Transverse colon (tissue), 4 donors: Measurements from ENCODE around the gene ETFBKMT. TPM values are rescaled to one million over a fixed set of nuclear protein-coding genes. Genes with fewer than 3 reads are reported as not detected.

Experiments
- DNase-seq: peaks from one replicate; pipeline ENCODE4 v3.0.0-alpha.2; 2019
- H3K27ac ChIP-seq, 4 donors: fragments of 200-600 bp; sonication (generic); 2 replicates each; pipeline ENCODE4 v1.5.1; 2016 to 2018; ENCODE audit warnings: inconsistent platforms in 4 of 4
- H3K27me3 ChIP-seq: fragments of 200-600 bp; sonication (generic); 2 replicates; pipeline ENCODE4 v1.5.1; 2017; ENCODE audit warnings: inconsistent platforms
- H3K36me3 ChIP-seq, 4 donors: fragments of 200-600 bp; sonication (generic); 2 replicates each; pipeline ENCODE4 v1.5.1; 2017 to 2019; ENCODE audit warnings: inconsistent platforms in 4 of 4
- H3K4me1 ChIP-seq, 4 donors: fragments of 200-600 bp; sonication (generic); 2 replicates each; pipeline ENCODE4 v1.5.1; 2017 to 2020; ENCODE audit warnings: inconsistent platforms in 4 of 4
- H3K4me3 ChIP-seq, 4 donors: fragments of 200-600 bp; sonication (generic); 1 replicate in 1 of 4; 2 replicates in 3 of 4; pipeline versions ENCODE4 v1.5.1 to v1.6.1; 2017 to 2019; ENCODE audit warnings: inconsistent platforms in 4 of 4
- H3K9me3 ChIP-seq, 2 donors: fragments of 200-600 bp; sonication (generic); 2 replicates each; pipeline ENCODE4 v1.5.1; 2017 to 2019; ENCODE audit warnings: inconsistent platforms in 2 of 2
- CTCF ChIP-seq, 5 experiments: fragments of 200-600 bp in 3 of 5; fragments of 450-650 bp in 2 of 5; sonication (generic) in 3 of 5; IDR thresholded peaks; 1 replicate in 2 of 5; 2 replicates in 3 of 5; pipeline ENCODE4 v1.5.1; 2016 to 2017; ENCODE audit warnings: antibody characterized with exemption in 5 of 5, inconsistent platforms in 3 of 5, mild to moderate bottlenecking in 2 of 5, moderate library complexity in 1 of 5
- EP300 ChIP-seq: sonication (generic); formaldehyde crosslinking; IDR thresholded peaks from one replicate; pipeline ENCODE4 v1.6.1; 2017; ENCODE audit warnings: antibody characterized with exemption, low read depth
- POLR2A ChIP-seq: fragments of 450-650 bp; IDR thresholded peaks from one replicate; pipeline ENCODE4 v1.6.1; 2016; ENCODE audit warnings: antibody characterized with exemption, mild to moderate bottlenecking, moderate library complexity
- POLR2AphosphoS5 ChIP-seq, 3 donors: sonication (generic); formaldehyde crosslinking; IDR thresholded peaks; one replicate each; pipeline ENCODE4 v1.6.1; 2016; ENCODE audit warnings: antibody characterized with exemption in 3 of 3
- WGBS, 2 donors: methylation state at CpG; one replicate each; pipeline ENCODE4 v1.1.5; 2018; ENCODE audit warnings: low coverage in 1 of 2; 5-methylcytosine and 5-hydroxymethylcytosine counted together
- in situ Hi-C, 4 donors: fragments of 200-750 bp; cut with MboI; loops; one replicate each; pipeline versions ENCODE4 v1.15.0 to v1.15.1; 2017; ENCODE audit warnings: low sequenced_read_pairs in 3 of 4, low pct_ligation_motif_present in 1 of 4, low pct_unique_long_range_greater_than_20kb in 1 of 4
- intact Hi-C: fragments of 100-400 bp; cut with DNase I; formaldehyde crosslinking; loops from one replicate; pipeline ENCODE4 v1.15.1; 2023; ENCODE audit warnings: low total_unique reads
- total RNA-seq, 4 donors: library from RNA; depleted of rRNA; stranded (reverse); fragments of >200 nt; gene quantifications; one replicate each; pipeline ENCODE4 v1.1.0, GENCODE V29; 2016

Gene ETFBKMT
- total RNA-seq, 4 donors from 2014 or later, result 0.40 to 3.8 (median 3.1) TPM

- 88% methylated on average over 2 of the region's 2 CpGs; no CpG with 5 or more reads in 1 of the 2 donors for whole genome bisulfite sequencing, 2 donors
These were observed 63.1 kb downstream of the ETFBKMT start for GRCh38 chr12:31722580-31722979.

More at GRCh38 chr12:31722580-31722979, 63.1 kb downstream of the ETFBKMT start:
- Histone ChIP-seq H3K27me3 (no peaks in the 10 kb centered on the region), H3K4me3 (no peak overlapping the region), H3K36me3 (no peaks in the 10 kb centered on the region), H3K27ac (no peak overlapping the region), H3K4me1 (peaks cover 0 to 8% (median 1%) of the 10 kb centered on the region in 4 donors), H3K9me3 (no peaks in the 10 kb centered on the region)
- TF ChIP-seq CTCF (IDR thresholded peaks at IDR 0.05) (no peak), POLR2AphosphoS5 (IDR thresholded peaks at IDR 0.05) (no peak), POLR2A (no peak), EP300 (no peak)
- in situ Hi-C loops (no loop called here), intact Hi-C loops (loop anchor here (10.0 kb wide), 1 partner anchor 68 kb away; the partner anchor contains the start of gene ETFBKMT)
- no peak for DNase-seq

Other genes starting within 250 kb of the ETFBKMT start
- gene DENND5B, start 68.6 kb upstream of the ETFBKMT start, total RNA-seq, result 10 to 100 TPM in 3 of 4 donors, 1 to 10 TPM in 1; 4.4 to 25.1 (median 16.3) TPM
- 10 to 100 TPM in 1 of 4 donors, 1 to 10 TPM in 2, not detected in 1; 5.7 to 10.5 (median 8.7) TPM for gene AMN1, start 69.3 kb downstream of the ETFBKMT start, total RNA-seq